ENCODE results near the gene PBXIP1. TPM values are rescaled to one million over a fixed set of nuclear protein-coding genes. Genes with fewer than 3 reads are reported as not detected.
A peak's percentile ranks its signal among the peaks of the same experiment; 100 is the strongest.

PBXIP1 gene
- total and polyA plus RNA-seq, 2 of the 13 experiments (the other 11 are each of a cell fraction or from before 2014, with no cell fraction given) = 16.3 to 31.9 TPM

DNA sequence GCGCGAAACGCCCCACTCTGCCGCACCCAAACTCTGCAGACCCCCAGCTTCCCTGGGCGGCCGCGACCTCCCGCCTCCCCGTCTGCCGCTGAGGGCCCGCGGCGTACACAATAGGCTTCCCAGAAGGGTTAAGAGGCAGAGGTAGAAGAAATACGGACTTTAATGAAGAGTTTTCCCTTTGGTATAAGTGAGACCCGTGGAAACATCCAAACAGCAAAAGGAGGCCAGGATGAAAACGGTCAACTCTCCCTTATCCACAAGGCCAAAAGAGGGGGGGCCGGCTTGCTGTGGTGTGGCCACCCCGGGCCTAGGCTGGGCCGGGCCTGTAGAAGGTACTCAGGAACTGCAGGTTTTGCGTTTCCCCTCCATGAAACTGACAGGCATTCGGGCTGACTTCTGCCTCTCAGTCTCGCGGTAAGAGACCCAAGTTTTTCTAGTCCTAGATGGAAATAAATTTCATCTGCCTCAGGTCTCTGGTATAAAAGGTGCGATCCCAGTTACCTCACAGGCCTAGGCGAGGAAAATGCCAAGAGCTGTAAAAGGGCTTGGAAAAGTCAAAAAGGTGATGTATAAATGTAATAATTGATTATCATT lies 6.4 kb upstream of the PBXIP1 start (continued):
- TF ChIP-seq, protein P1, sequence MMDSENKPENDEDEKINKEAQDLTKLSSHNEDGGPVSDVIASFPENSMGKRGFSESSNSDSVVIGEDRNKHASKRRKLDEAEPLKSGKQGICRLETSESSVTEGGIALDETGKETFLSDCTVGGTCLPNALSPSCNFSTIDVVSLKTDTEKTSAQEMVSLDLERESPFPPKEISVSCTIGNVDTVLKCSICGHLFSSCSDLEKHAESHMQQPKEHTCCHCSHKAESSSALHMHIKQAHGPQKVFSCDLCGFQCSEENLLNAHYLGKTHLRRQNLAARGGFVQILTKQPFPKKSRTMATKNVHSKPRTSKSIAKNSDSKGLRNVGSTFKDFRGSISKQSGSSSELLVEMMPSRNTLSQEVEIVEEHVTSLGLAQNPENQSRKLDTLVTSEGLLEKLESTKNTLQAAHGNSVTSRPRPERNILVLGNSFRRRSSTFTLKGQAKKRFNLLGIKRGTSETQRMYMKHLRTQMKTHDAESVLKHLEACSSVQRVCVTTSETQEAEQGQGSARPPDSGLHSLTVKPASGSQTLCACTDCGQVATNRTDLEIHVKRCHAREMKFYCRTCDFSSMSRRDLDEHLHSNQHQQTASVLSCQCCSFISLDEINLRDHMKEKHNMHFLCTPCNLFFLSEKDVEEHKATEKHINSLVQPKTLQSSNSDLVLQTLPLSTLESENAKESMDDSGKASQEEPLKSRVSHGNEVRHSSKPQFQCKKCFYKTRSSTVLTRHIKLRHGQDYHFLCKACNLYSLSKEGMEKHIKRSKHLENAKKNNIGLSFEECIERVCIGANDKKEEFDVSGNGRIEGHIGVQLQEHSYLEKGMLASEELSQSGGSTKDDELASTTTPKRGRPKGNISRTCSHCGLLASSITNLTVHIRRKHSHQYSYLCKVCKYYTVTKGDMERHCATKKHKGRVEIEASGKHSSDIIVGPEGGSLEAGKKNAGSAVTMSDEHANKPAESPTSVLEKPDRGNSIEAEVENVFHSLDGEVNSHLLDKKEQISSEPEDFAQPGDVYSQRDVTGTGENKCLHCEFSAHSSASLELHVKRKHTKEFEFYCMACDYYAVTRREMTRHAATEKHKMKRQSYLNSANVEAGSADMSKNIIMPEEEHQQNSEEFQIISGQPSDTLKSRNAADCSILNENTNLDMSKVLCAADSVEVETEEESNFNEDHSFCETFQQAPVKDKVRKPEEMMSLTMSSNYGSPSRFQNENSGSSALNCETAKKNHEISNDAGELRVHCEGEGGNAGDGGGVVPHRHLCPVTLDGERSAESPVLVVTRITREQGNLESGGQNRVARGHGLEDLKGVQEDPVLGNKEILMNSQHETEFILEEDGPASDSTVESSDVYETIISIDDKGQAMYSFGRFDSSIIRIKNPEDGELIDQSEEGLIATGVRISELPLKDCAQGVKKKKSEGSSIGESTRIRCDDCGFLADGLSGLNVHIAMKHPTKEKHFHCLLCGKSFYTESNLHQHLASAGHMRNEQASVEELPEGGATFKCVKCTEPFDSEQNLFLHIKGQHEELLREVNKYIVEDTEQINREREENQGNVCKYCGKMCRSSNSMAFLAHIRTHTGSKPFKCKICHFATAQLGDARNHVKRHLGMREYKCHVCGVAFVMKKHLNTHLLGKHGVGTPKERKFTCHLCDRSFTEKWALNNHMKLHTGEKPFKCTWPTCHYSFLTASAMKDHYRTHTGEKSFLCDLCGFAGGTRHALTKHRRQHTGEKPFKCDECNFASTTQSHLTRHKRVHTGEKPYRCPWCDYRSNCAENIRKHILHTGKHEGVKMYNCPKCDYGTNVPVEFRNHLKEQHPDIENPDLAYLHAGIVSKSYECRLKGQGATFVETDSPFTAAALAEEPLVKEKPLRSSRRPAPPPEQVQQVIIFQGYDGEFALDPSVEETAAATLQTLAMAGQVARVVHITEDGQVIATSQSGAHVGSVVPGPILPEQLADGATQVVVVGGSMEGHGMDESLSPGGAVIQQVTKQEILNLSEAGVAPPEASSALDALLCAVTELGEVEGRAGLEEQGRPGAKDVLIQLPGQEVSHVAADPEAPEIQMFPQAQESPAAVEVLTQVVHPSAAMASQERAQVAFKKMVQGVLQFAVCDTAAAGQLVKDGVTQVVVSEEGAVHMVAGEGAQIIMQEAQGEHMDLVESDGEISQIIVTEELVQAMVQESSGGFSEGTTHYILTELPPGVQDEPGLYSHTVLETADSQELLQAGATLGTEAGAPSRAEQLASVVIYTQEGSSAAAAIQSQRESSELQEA (CRISPR knock-in tag; IDR thresholded peaks at IDR 0.05; ENCODE audit: not compliant biosample characterization) = peak; percentile 13
- TF ChIP-seq, protein P2, sequence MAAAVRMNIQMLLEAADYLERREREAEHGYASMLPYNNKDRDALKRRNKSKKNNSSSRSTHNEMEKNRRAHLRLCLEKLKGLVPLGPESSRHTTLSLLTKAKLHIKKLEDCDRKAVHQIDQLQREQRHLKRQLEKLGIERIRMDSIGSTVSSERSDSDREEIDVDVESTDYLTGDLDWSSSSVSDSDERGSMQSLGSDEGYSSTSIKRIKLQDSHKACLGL (CRISPR knock-in tag; IDR thresholded peaks at IDR 0.05) = peak; percentile 9; the same call in 1 of the 2 replicates
- TF ChIP-seq TEAD3 (CRISPR knock-in tag; optimal IDR thresholded peaks at IDR 0.05; ENCODE audit: borderline replicate concordance) = peak; percentile 15
- 0 out of 2 replicates have a peak, but pooled peaks have one; percentile 11 for TF ChIP-seq NFKB2 (CRISPR knock-in tag; IDR thresholded peaks at IDR 0.05; ENCODE audit: borderline replicate concordance)
- TF ChIP-seq, protein P3, sequence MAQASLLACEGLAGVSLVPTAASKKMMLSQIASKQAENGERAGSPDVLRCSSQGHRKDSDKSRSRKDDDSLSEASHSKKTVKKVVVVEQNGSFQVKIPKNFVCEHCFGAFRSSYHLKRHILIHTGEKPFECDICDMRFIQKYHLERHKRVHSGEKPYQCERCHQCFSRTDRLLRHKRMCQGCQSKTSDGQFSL (CRISPR knock-in tag; IDR thresholded peaks at IDR 0.05) = peak; percentile 68; the same call in 1 of the 2 replicates
